ENCODE data around the gene UBE2K.
"Not testable (repeated sequence)": the region's sequence is repeated elsewhere in the genome, so short reads cannot be mapped to it uniquely, and the experiment has no call there.

The UBE2K gene

GRCh38 chr4:39698424-39699009 is 581 bp downstream of the UBE2K start:
- DNase-seq = no peak

- no peak for DNase-seq
Measured at GRCh38 chr4:39699687-39700409, 1.9 kb downstream of the UBE2K start.

GRCh38 chr4:39700554-39700953 is 2.6 kb downstream of the UBE2K start:
- no peak for DNase-seq

- DNase-seq = no peak
Measured at GRCh38 chr4:39702716-39703115, 4.8 kb downstream of the UBE2K start.

GRCh38 chr4:39704789-39705188 is 6.9 kb downstream of the UBE2K start:
- not testable (repeated sequence) for DNase-seq

- no peak for DNase-seq
Measured at GRCh38 chr4:39706334-39706733, 8.4 kb downstream of the UBE2K start.

- DNase-seq = no peak
Measured at GRCh38 chr4:39706741-39707511, 9.0 kb downstream of the UBE2K start.

GRCh38 chr4:39710098-39710896 is 12.4 kb downstream of the UBE2K start:
- no peak for DNase-seq

- DNase-seq = no peak
Measured at GRCh38 chr4:39712819-39713607, 15.1 kb downstream of the UBE2K start.

GRCh38 chr4:39713691-39714090 is 15.8 kb downstream of the UBE2K start:
- DNase-seq = no peak

GRCh38 chr4:39714166-39714565 is 16.2 kb downstream of the UBE2K start:
- no peak for DNase-seq

- DNase-seq = no peak
Measured at GRCh38 chr4:39715788-39716187, 17.9 kb downstream of the UBE2K start.

GRCh38 chr4:39716356-39716755 is 18.4 kb downstream of the UBE2K start:
- DNase-seq = no peak

- DNase-seq = not testable (repeated sequence)
Measured at GRCh38 chr4:39717743-39718142, 19.8 kb downstream of the UBE2K start.

- no peak for DNase-seq
Measured at GRCh38 chr4:39718366-39719323, 20.7 kb downstream of the UBE2K start.

- no peak for DNase-seq
Measured at GRCh38 chr4:39719804-39720580, 22.1 kb downstream of the UBE2K start.

GRCh38 chr4:39721273-39721672 is 23.3 kb downstream of the UBE2K start:
- DNase-seq = not testable (repeated sequence)

- no peak for DNase-seq
Measured at GRCh38 chr4:39721788-39722187, 23.9 kb downstream of the UBE2K start.

- no peak for DNase-seq
Measured at GRCh38 chr4:39729557-39729956, 31.6 kb downstream of the UBE2K start.

- no peak for DNase-seq
Measured at GRCh38 chr4:39730072-39730471, 32.1 kb downstream of the UBE2K start.
